ENCODE measurements around the gene PRKCE.

DNA sequence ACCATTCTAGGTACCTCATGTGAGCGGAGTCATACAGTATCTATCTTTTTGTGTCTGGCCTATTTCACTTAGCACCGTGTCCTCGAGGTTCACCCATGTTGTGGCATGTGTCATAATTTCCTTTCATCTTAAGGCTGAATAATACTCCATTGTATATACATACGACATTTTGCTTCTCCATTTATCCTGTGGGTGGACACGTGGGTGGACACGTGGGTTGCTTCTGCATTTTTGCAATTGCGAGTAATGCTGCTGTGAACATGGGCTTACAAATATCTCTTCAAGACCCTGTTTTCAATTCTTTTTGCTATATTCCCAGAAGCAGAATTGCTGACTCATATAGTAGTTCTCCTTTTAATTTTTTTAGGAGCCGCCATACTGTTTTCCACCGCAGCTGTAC, 402.1 kb downstream of the PRKCE start:
- TF ChIP-seq TAF1 (IDR thresholded peaks at IDR 0.05; ENCODE audit: borderline replicate concordance, low read depth, low read length): no peak
- TF ChIP-seq POLR2A (IDR thresholded peaks at IDR 0.05; ENCODE audit: low read depth, low read length): no peak
- no peak for TF ChIP-seq POLR2AphosphoS5 (IDR thresholded peaks at IDR 0.05; ENCODE audit: low read depth, low read length)
